HEK293 (cell line): ENCODE results near the gene PLEKHG5.

ENCODE experiments used
- CTCF ChIP-seq: fragments of 450-650 bp; formaldehyde crosslinking; IDR thresholded peaks from 2 replicates; pipeline ENCODE4 v1.5.1; 2016; ENCODE audit warnings: missing biosample characterization, missing genetic modification characterization
- SP7 ChIP-seq: fragments of 450-650 bp; formaldehyde crosslinking; IDR thresholded peaks from 2 replicates; pipeline ENCODE4 v1.5.1; 2016; ENCODE audit warnings: missing biosample characterization, missing genetic modification characterization
- ZNF335 ChIP-seq: fragments of 450-650 bp; formaldehyde crosslinking; conservative IDR thresholded peaks from 2 replicates; pipeline ENCODE4 v1.5.1; 2016; ENCODE audit warnings: missing biosample characterization, missing genetic modification characterization
- ZSCAN18 ChIP-seq: fragments of 450-650 bp; formaldehyde crosslinking; IDR thresholded peaks from 2 replicates; pipeline ENCODE4 v1.5.1; 2016; ENCODE audit warnings: missing biosample characterization, missing genetic modification characterization

GRCh38 chr1:6535214-6535613 is 43.7 kb upstream of the PLEKHG5 start:
- no peak for TF ChIP-seq CTCF (tag by site-specific recombination)
- no peak for TF ChIP-seq SP7 (tag by site-specific recombination)
- TF ChIP-seq ZNF335 (tag by site-specific recombination): no peak
- TF ChIP-seq ZSCAN18: no peak
